PC-3 (cell line): ENCODE data around the gene CNGA2.

Experiments
- CTCF ChIP-seq: fragments of 300-600 bp; sonication (generic); conservative IDR thresholded peaks from 2 replicates; pipeline ENCODE4 v1.5.1; 2017; ENCODE audit warnings: antibody characterized with exemption, low read depth, mild to moderate bottlenecking, low read length
- EZH2 ChIP-seq: fragments of 300-600 bp; sonication (generic); IDR thresholded peaks from one replicate; pipeline ENCODE4 v1.6.1; 2017; ENCODE audit warnings: antibody characterized with exemption, mild to moderate bottlenecking, low read length; ENCODE audit not compliant: unreplicated experiment
- EZH2phosphoT487 ChIP-seq: fragments of 300-600 bp; sonication (generic); IDR thresholded peaks from 2 replicates; pipeline ENCODE4 v1.6.1; 2018; ENCODE audit warnings: mild to moderate bottlenecking, antibody characterized with exemption, low read length, borderline replicate concordance

DNA sequence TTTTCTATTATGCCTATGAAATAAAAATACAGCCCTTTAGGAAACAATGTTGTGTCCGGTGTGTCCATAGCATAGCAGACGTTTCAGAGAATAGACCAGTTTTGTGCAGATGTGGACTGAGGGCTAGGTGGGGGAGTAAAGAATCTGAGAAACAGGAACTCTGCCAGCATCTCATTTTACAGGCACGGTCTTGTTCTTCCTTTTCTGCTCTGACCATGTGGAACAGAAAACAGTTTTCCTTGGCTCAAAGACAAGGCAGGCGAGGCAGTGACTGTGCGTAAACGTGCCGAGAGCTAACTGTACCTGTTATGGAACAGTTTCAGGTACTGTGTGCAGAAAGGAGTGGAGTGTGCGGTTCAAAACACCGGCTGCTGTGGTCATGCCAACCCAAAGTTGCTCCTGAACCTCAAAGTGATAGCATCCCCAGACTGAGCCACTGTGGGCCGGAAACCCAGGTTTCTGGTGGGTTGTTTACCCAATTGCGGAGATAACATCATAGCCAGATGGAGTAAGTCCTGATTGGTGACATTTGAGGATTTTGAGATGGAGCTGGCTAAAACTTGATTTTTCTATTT lies 20.2 kb downstream of the CNGA2 start:
- TF ChIP-seq CTCF (no peak), EZH2 (no peak), EZH2phosphoT487 (no peak)
